CD4-positive, alpha-beta T cell treated with Interleukin-17A for 4 hours (primary cell): ENCODE results near the gene OR6B2.
A peak's percentile ranks its signal among the peaks of the same experiment; 100 is the strongest.
"Not testable (repeated sequence)": the region's sequence is repeated elsewhere in the genome, so short reads cannot be mapped to it uniquely, and the experiment has no call there.

ENCODE experiments used
- DNase-seq: peaks from one replicate; pipeline ENCODE4 v3.0.0-alpha.2; 2020; ENCODE audit warnings: mixed read lengths

Gene OR6B2

GRCh38 chr2:240030379-240031094 lies at the start of gene OR6B2:
OR6B2 (minus strand) TSS chr2:240030429; CDS start chr2:240030429, 0 bp downstream.
- no peak for DNase-seq

GRCh38 chr2:240078631-240079030 lies 48.4 kb upstream of the OR6B2 start:
- DNase-seq, result no peak

- no peak for DNase-seq
Observed at GRCh38 chr2:240077442-240077841, 47.2 kb upstream of the OR6B2 start.

- DNase-seq, result no peak
Observed at GRCh38 chr2:240074545-240074944, 44.3 kb upstream of the OR6B2 start.

GRCh38 chr2:240070907-240071306 lies 40.7 kb upstream of the OR6B2 start:
- no peak for DNase-seq

GRCh38 chr2:240069829-240070228 lies 39.6 kb upstream of the OR6B2 start:
- DNase-seq, result no peak

GRCh38 chr2:240068193-240068592 lies 38.0 kb upstream of the OR6B2 start:
- no peak for DNase-seq

- no peak for DNase-seq
Observed at GRCh38 chr2:240066489-240066888, 36.3 kb upstream of the OR6B2 start.

GRCh38 chr2:240064898-240065297 lies 34.7 kb upstream of the OR6B2 start:
- DNase-seq, result no peak

- DNase-seq, result peak; percentile 62
Observed at GRCh38 chr2:240060977-240061591, 30.9 kb upstream of the OR6B2 start.

- DNase-seq, result no peak
Observed at GRCh38 chr2:240056678-240057077, 26.4 kb upstream of the OR6B2 start.

- DNase-seq, result no peak
Observed at GRCh38 chr2:240055177-240055917, 25.1 kb upstream of the OR6B2 start.

GRCh38 chr2:240053173-240054155 lies 23.2 kb upstream of the OR6B2 start, which contains the start of gene OR6B3:
OR6B3 (minus strand) TSS chr2:240053521.
- no peak for DNase-seq

- no peak for DNase-seq
Observed at GRCh38 chr2:240052524-240052923, 22.3 kb upstream of the OR6B2 start.

GRCh38 chr2:240051697-240052096 lies 21.5 kb upstream of the OR6B2 start:
- DNase-seq, result no peak

GRCh38 chr2:240050278-240050677 lies 20.0 kb upstream of the OR6B2 start:
- no peak for DNase-seq

- no peak for DNase-seq
Observed at GRCh38 chr2:240048237-240048636, 18.0 kb upstream of the OR6B2 start.

- no peak for DNase-seq
Observed at GRCh38 chr2:240045098-240045497, 14.9 kb upstream of the OR6B2 start.

- DNase-seq, result not testable (repeated sequence)
Observed at GRCh38 chr2:240044096-240044495, 13.9 kb upstream of the OR6B2 start.

GRCh38 chr2:240043279-240043989 lies 13.2 kb upstream of the OR6B2 start:
- no peak for DNase-seq

GRCh38 chr2:240042740-240043139 lies 12.5 kb upstream of the OR6B2 start:
- no peak for DNase-seq

- DNase-seq, result no peak
Observed at GRCh38 chr2:240041363-240041762, 11.1 kb upstream of the OR6B2 start.
